AG10803 (cell line): ENCODE data around the gene SLC37A1.

Source experiments
- DNase-seq: peaks from one replicate; pipeline ENCODE4 v3.0.0; 2010; ENCODE audit warnings: low read depth
- H3K4me3 ChIP-seq: 2 replicates; pipeline ENCODE4 v1.5.1; 2011; ENCODE audit warnings: mild to moderate bottlenecking, low read length, control low read depth
- TF ChIP-seq, protein P1 (sequence below): conservative IDR thresholded peaks from 2 replicates; pipeline ENCODE4 v1.5.1; 2011; ENCODE audit warnings: mild to moderate bottlenecking, low read length, control low read depth, inconsistent platforms

SLC37A1 gene

DNA sequence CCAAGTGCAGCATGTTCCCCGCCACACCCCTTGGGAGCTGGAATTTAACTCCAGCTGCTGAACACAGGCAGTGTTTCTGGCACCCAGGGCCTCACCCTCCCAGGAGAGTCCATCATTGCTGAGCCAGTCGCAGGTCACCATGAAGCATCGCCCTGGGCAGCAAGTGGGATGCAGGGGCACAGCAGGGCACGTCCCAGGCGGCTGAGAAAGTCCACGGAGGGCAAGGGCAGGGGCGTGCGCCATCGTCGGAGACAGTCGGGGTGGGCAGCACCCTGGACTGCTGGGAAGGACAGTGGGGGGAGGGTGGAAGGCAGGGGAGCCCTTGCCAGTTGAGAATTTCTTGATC lies 70.6 kb downstream of the SLC37A1 start:
- no peak overlapping the region for H3K4me3 ChIP-seq
- TF ChIP-seq, protein P1, sequence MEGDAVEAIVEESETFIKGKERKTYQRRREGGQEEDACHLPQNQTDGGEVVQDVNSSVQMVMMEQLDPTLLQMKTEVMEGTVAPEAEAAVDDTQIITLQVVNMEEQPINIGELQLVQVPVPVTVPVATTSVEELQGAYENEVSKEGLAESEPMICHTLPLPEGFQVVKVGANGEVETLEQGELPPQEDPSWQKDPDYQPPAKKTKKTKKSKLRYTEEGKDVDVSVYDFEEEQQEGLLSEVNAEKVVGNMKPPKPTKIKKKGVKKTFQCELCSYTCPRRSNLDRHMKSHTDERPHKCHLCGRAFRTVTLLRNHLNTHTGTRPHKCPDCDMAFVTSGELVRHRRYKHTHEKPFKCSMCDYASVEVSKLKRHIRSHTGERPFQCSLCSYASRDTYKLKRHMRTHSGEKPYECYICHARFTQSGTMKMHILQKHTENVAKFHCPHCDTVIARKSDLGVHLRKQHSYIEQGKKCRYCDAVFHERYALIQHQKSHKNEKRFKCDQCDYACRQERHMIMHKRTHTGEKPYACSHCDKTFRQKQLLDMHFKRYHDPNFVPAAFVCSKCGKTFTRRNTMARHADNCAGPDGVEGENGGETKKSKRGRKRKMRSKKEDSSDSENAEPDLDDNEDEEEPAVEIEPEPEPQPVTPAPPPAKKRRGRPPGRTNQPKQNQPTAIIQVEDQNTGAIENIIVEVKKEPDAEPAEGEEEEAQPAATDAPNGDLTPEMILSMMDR = no peak
- no peak for DNase-seq

- no peak overlapping the region for H3K4me3 ChIP-seq
- DNase-seq = no peak
- TF ChIP-seq, protein P1 = no peak
Observed at GRCh38 chr21:42585881-42586280, 72.2 kb downstream of the SLC37A1 start.

- H3K4me3 ChIP-seq = no peak overlapping the region
- DNase-seq = no peak
- TF ChIP-seq, protein P1 = no peak
Observed at GRCh38 chr21:42586406-42586805, 72.8 kb downstream of the SLC37A1 start.

- TF ChIP-seq, protein P1 = no peak
- no peak for DNase-seq
- no peak overlapping the region for H3K4me3 ChIP-seq
Observed at GRCh38 chr21:42587036-42587435, 73.4 kb downstream of the SLC37A1 start.

DNA sequence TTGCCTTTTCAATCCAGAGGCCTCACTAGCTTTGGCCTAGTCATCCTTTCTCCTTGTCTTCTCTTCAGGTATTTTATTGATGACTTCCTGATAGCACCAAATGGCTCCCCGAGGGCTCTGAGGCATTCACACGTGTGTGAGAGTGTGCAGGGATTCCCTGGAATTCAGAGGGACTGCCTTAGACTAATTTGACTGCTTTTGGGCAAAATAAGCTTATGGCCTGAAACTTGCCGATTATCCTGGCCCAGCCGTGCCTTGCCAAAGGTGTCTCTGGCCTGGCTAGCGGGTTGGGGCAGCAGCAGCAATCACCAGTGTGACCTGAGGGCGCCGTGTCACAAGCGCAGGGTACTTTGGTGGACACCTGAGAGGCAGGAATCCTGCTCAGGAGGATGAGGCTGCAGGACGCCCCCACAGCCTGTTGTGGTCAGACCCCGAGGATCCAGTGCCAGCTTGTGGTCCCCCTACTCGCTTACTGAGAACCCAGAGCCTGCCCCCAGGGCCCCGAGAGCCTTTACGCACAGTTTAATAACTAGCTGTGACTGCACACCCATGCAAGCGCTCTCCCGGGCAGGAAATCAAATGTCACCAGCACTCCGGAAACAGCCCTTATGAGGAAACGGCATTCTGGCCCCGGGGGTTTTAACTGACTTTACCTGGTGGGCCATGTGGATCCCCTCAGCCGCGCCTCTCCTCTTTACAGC lies 76.9 kb downstream of the SLC37A1 start:
- TF ChIP-seq, protein P1 = no peak
- DNase-seq = no peak

DNA sequence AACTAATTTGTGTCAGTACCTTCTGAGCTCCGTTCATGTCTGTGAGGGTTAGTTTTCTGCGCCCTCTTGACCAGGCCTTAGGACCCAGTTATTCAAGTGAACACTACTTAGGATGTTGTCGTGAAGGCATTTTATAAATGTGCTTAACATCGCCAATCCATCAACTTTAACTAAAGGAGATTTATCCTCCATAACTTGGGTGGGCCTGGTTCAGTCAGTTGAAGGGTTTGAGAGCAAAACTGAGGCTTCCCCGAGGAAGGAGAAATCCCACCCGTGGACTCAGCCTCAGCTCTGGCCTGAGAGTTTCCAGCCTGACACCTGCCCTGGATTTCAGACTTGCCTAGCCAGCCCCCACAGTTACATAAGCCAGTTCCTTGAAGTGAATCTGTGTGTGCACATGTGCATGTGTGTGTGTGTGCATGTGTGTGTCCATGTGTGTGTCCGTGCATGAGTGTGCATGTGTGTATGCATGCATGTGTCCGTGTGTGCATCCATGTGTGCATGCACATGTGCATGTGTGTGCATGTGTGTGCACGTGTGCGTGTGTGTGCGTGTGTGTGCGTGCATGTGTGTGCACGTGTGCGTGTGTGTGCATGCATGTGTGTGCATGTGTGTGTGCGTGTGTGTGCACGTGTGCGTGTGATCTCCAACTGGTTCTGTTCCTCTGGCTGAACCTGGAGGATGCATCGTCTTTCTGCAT lies 77.7 kb downstream of the SLC37A1 start:
- TF ChIP-seq, protein P1 = no peak
- no peak overlapping the region for H3K4me3 ChIP-seq
- DNase-seq = no peak

More for the DNA sequence above, 76.9 kb downstream of the SLC37A1 start:
- no peak overlapping the region for H3K4me3 ChIP-seq

GRCh38 chr21:42592156-42592820 lies 78.6 kb downstream of the SLC37A1 start:
- no peak overlapping the region for H3K4me3 ChIP-seq
- DNase-seq = no peak
- TF ChIP-seq, protein P1 = no peak
